ENCODE data around the gene PALM3. TPM values are rescaled to one million over a fixed set of nuclear protein-coding genes. Genes with fewer than 3 reads are reported as not detected.

PALM3 gene
- total and polyA plus RNA-seq, 2 donors: 0.18 TPM; not detected in 1

GRCh38 chr19:14080887-14081796, 19.3 kb upstream of the PALM3 start:
- peaks cover 6 to 18% of the 10 kb centered on the region in 2 donors for H3K36me3 ChIP-seq (ENCODE audit: control insufficient read depth in 2 of 2, insufficient read depth in 2 of 2, low read length in 1 of 2)
- DNase-seq (ENCODE audit: low read depth in 6 of 9, low spot score in 9 of 9): peak; percentile 98 to 100 (median 100)
- under 1% methylated on average over 50 of the region's 50 CpGs for WGBS
- peaks cover 7 to 20% of the 10 kb centered on the region in 2 donors for H3K4me1 ChIP-seq (ENCODE audit: control insufficient read depth in 2 of 2, insufficient read depth in 2 of 2, low read length in 2 of 2)
- H3K4me3 ChIP-seq (ENCODE audit: low read length in 2 of 2): peak overlapping the region; percentile 67 to 81
- no peaks in the 10 kb centered on the region for H3K9me3 ChIP-seq (ENCODE audit: control insufficient read depth in 2 of 2, insufficient read depth in 1 of 2, low read length in 1 of 2)
- H3K27me3 ChIP-seq (ENCODE audit: control insufficient read depth in 2 of 2, insufficient read depth in 1 of 2, low read length in 1 of 2): no peaks in the 10 kb centered on the region
- H3K27ac ChIP-seq (ENCODE audit: low read depth in 1 of 2, low read length in 1 of 2): peak overlapping the region; percentile 86 to 93

GRCh38 chr19:14078411-14078810, 16.5 kb upstream of the PALM3 start:
- Histone ChIP-seq H3K4me3 (ENCODE audit: low read length in 2 of 2) (no peak overlapping the region), H3K27me3 (ENCODE audit: control insufficient read depth in 2 of 2, insufficient read depth in 1 of 2, low read length in 1 of 2) (peaks cover 0 to 17% of the 10 kb centered on the region in 2 donors), H3K9me3 (ENCODE audit: control insufficient read depth in 2 of 2, insufficient read depth in 1 of 2, low read length in 1 of 2) (peaks cover 0 to 5% of the 10 kb centered on the region in 2 donors), H3K36me3 (ENCODE audit: control insufficient read depth in 2 of 2, insufficient read depth in 2 of 2, low read length in 1 of 2) (no peaks in the 10 kb centered on the region), H3K4me1 (ENCODE audit: control insufficient read depth in 2 of 2, insufficient read depth in 2 of 2, low read length in 2 of 2) (peaks cover 18 to 37% of the 10 kb centered on the region in 2 donors), H3K27ac (ENCODE audit: low read depth in 1 of 2, low read length in 1 of 2) (no peak overlapping the region)
- 89% methylated on average over 2 of the region's 2 CpGs for WGBS
- DNase-seq (ENCODE audit: low read depth in 6 of 9, low spot score in 9 of 9): no peak

GRCh38 chr19:14073925-14074838, 12.3 kb upstream of the PALM3 start:
- peak in 3 of 9 donors; percentile 20 to 50 (median 40) for DNase-seq (ENCODE audit: low read depth in 6 of 9, low spot score in 9 of 9)

GRCh38 chr19:14073261-14073924, 11.5 kb upstream of the PALM3 start:
- Histone ChIP-seq H3K9me3 (ENCODE audit: control insufficient read depth in 2 of 2, insufficient read depth in 1 of 2, low read length in 1 of 2) (peaks cover 0 to 20% of the 10 kb centered on the region in 2 donors), H3K4me1 (ENCODE audit: control insufficient read depth in 2 of 2, insufficient read depth in 2 of 2, low read length in 2 of 2) (peaks cover 20 to 33% of the 10 kb centered on the region in 2 donors), H3K27me3 (ENCODE audit: control insufficient read depth in 2 of 2, insufficient read depth in 1 of 2, low read length in 1 of 2) (peaks cover 12 to 47% of the 10 kb centered on the region in 2 donors), H3K27ac (ENCODE audit: low read depth in 1 of 2, low read length in 1 of 2) (peak overlapping the region; percentile 55 to 67), H3K4me3 (ENCODE audit: low read length in 2 of 2) (peak overlapping the region; percentile 50 to 66), H3K36me3 (ENCODE audit: control insufficient read depth in 2 of 2, insufficient read depth in 2 of 2, low read length in 1 of 2) (no peaks in the 10 kb centered on the region)
- WGBS: under 1% methylated on average over 106 of the region's 106 CpGs
- peak in 6 of 9 donors; percentile 60 to 87 (median 80) for DNase-seq (ENCODE audit: low read depth in 6 of 9, low spot score in 9 of 9)

More at GRCh38 chr19:14073925-14074838, 12.3 kb upstream of the PALM3 start:
- peaks cover 12 to 47% of the 10 kb centered on the region in 2 donors for H3K27me3 ChIP-seq (ENCODE audit: control insufficient read depth in 2 of 2, insufficient read depth in 1 of 2, low read length in 1 of 2)
- H3K36me3 ChIP-seq (ENCODE audit: control insufficient read depth in 2 of 2, insufficient read depth in 2 of 2, low read length in 1 of 2): no peaks in the 10 kb centered on the region
- peaks cover 0 to 20% of the 10 kb centered on the region in 2 donors for H3K9me3 ChIP-seq (ENCODE audit: control insufficient read depth in 2 of 2, insufficient read depth in 1 of 2, low read length in 1 of 2)
- peak overlapping the region; percentile 55 to 67 for H3K27ac ChIP-seq (ENCODE audit: low read depth in 1 of 2, low read length in 1 of 2)
- WGBS: 1% methylated on average over 44 of the region's 44 CpGs
- H3K4me1 ChIP-seq (ENCODE audit: control insufficient read depth in 2 of 2, insufficient read depth in 2 of 2, low read length in 2 of 2): peaks cover 20 to 33% of the 10 kb centered on the region in 2 donors
- H3K4me3 ChIP-seq (ENCODE audit: low read length in 2 of 2): peak overlapping the region; percentile 50 to 66

GRCh38 chr19:14072535-14073260, 10.8 kb upstream of the PALM3 start, which contains the start of gene MISP3:
Gene MISP3 (plus strand): TSS chr19:14072786. CDS start chr19:14073310, 524 bp downstream.
- Histone ChIP-seq H3K36me3 (ENCODE audit: control insufficient read depth in 2 of 2, insufficient read depth in 2 of 2, low read length in 1 of 2) (no peaks in the 10 kb centered on the region), H3K9me3 (ENCODE audit: control insufficient read depth in 2 of 2, insufficient read depth in 1 of 2, low read length in 1 of 2) (peaks cover 0 to 20% of the 10 kb centered on the region in 2 donors), H3K4me3 (ENCODE audit: low read length in 2 of 2) (peak within 1 kb of the TSS; percentile 50 to 66), H3K27me3 (ENCODE audit: control insufficient read depth in 2 of 2, insufficient read depth in 1 of 2, low read length in 1 of 2) (peaks cover 12 to 47% of the 10 kb centered on the region in 2 donors), H3K27ac (ENCODE audit: low read depth in 1 of 2, low read length in 1 of 2) (peak within 1 kb of the TSS in 1 of 2 donors; percentile 67), H3K4me1 (ENCODE audit: control insufficient read depth in 2 of 2, insufficient read depth in 2 of 2, low read length in 2 of 2) (peaks cover 20 to 33% of the 10 kb centered on the region in 2 donors)
- 2% methylated on average over 51 of the region's 51 CpGs for WGBS
- DNase-seq (ENCODE audit: low read depth in 6 of 9, low spot score in 9 of 9): no peak

- H3K36me3 ChIP-seq (ENCODE audit: control insufficient read depth in 2 of 2, insufficient read depth in 2 of 2, low read length in 1 of 2): no peaks in the 10 kb centered on the region
- peaks cover 12 to 47% of the 10 kb centered on the region in 2 donors for H3K27me3 ChIP-seq (ENCODE audit: control insufficient read depth in 2 of 2, insufficient read depth in 1 of 2, low read length in 1 of 2)
- 98% methylated on average over 43 of the region's 43 CpGs for WGBS
- H3K4me1 ChIP-seq (ENCODE audit: control insufficient read depth in 2 of 2, insufficient read depth in 2 of 2, low read length in 2 of 2): peaks cover 20 to 33% of the 10 kb centered on the region in 2 donors
- DNase-seq (ENCODE audit: low read depth in 6 of 9, low spot score in 9 of 9): no peak
- peaks cover 0 to 20% of the 10 kb centered on the region in 2 donors for H3K9me3 ChIP-seq (ENCODE audit: control insufficient read depth in 2 of 2, insufficient read depth in 1 of 2, low read length in 1 of 2)
- H3K27ac ChIP-seq (ENCODE audit: low read depth in 1 of 2, low read length in 1 of 2): no peak overlapping the region
- no peak overlapping the region for H3K4me3 ChIP-seq (ENCODE audit: low read length in 2 of 2)
These were observed 8.6 kb upstream of the PALM3 start for GRCh38 chr19:14070268-14071050.

- 79% methylated on average over 2 of the region's 2 CpGs for WGBS
- Histone ChIP-seq H3K9me3 (ENCODE audit: control insufficient read depth in 2 of 2, insufficient read depth in 1 of 2, low read length in 1 of 2) (no peaks in the 10 kb centered on the region), H3K27me3 (ENCODE audit: control insufficient read depth in 2 of 2, insufficient read depth in 1 of 2, low read length in 1 of 2) (peaks cover 0 to 20% of the 10 kb centered on the region in 2 donors), H3K4me3 (ENCODE audit: low read length in 2 of 2) (no peak overlapping the region), H3K4me1 (ENCODE audit: control insufficient read depth in 2 of 2, insufficient read depth in 2 of 2, low read length in 2 of 2) (no peaks in the 10 kb centered on the region), H3K36me3 (ENCODE audit: control insufficient read depth in 2 of 2, insufficient read depth in 2 of 2, low read length in 1 of 2) (no peaks in the 10 kb centered on the region), H3K27ac (ENCODE audit: low read depth in 1 of 2, low read length in 1 of 2) (no peak overlapping the region)
- DNase-seq (ENCODE audit: low read depth in 6 of 9, low spot score in 9 of 9): no peak
These were observed 4.3 kb upstream of the PALM3 start for GRCh38 chr19:14066134-14066533.

Measured in thymus (tissue), 11 donors.